Right atrium auricular region (tissue), 2 donors: ENCODE results near the gene DNAJB14. TPM values are rescaled to one million over a fixed set of nuclear protein-coding genes. Genes with fewer than 3 reads are reported as not detected.

Source experiments
- DNase-seq: peaks from one replicate; pipeline ENCODE4 v3.0.0-alpha.2; 2019; ENCODE audit warnings: low spot score
- H3K27ac ChIP-seq, 2 donors: fragments of 200-600 bp; sonication (generic); 1 replicate in 1 of 2; 2 replicates in 1 of 2; pipeline ENCODE4 v1.5.1; 2016 to 2019
- H3K27me3 ChIP-seq, 2 donors: fragments of 200-600 bp; sonication (generic); one replicate each; pipeline versions ENCODE4 v1.5.1 to v1.6.0; 2017 to 2019
- H3K36me3 ChIP-seq: fragments of 200-600 bp; sonication (generic); one replicate; pipeline ENCODE4 v1.5.1; 2016
- H3K4me1 ChIP-seq, 2 donors: fragments of 200-600 bp; sonication (generic); one replicate each; pipeline versions ENCODE4 v1.5.1 to v1.6.0; 2017 to 2019
- H3K4me3 ChIP-seq, 2 donors: fragments of 200-600 bp; sonication (generic); 1 replicate in 1 of 2; 2 replicates in 1 of 2; pipeline ENCODE4 v1.5.1; 2017 to 2019; ENCODE audit warnings: mild to moderate bottlenecking in 1 of 2, moderate library complexity in 1 of 2
- H3K9me3 ChIP-seq, 2 donors: fragments of 200-600 bp; sonication (generic); one replicate each; pipeline ENCODE4 v1.5.1; 2019
- total RNA-seq, 2 donors: library from RNA; depleted of rRNA; stranded (reverse); fragments of >200 nt; gene quantifications; one replicate each; pipeline ENCODE4 v1.1.0, GENCODE V29; 2016
- TF ChIP-seq, protein P1 (sequence below), 2 donors: fragments of 200-600 bp; sonication (generic); IDR thresholded peaks; one replicate each; pipeline ENCODE4 v1.5.1; 2019; ENCODE audit warnings: antibody characterized with exemption in 2 of 2

Gene DNAJB14
- total RNA-seq, 2 donors from 2014 or later = 13.9 to 15.1 TPM

- H3K9me3 ChIP-seq = no peaks in the 10 kb centered on the region
- H3K36me3 ChIP-seq = peaks cover 6% of the 10 kb centered on the region
- TF ChIP-seq, protein P1, sequence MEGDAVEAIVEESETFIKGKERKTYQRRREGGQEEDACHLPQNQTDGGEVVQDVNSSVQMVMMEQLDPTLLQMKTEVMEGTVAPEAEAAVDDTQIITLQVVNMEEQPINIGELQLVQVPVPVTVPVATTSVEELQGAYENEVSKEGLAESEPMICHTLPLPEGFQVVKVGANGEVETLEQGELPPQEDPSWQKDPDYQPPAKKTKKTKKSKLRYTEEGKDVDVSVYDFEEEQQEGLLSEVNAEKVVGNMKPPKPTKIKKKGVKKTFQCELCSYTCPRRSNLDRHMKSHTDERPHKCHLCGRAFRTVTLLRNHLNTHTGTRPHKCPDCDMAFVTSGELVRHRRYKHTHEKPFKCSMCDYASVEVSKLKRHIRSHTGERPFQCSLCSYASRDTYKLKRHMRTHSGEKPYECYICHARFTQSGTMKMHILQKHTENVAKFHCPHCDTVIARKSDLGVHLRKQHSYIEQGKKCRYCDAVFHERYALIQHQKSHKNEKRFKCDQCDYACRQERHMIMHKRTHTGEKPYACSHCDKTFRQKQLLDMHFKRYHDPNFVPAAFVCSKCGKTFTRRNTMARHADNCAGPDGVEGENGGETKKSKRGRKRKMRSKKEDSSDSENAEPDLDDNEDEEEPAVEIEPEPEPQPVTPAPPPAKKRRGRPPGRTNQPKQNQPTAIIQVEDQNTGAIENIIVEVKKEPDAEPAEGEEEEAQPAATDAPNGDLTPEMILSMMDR (IDR thresholded peaks at IDR 0.05) = no peak
- H3K4me1 ChIP-seq = peaks cover 0 to 39% of the 10 kb centered on the region in 2 donors
- no peaks in the 10 kb centered on the region for H3K27me3 ChIP-seq
- no peak for DNase-seq
- no peak overlapping the region for H3K27ac ChIP-seq
- no peak overlapping the region for H3K4me3 ChIP-seq
These were observed 55.1 kb downstream of the DNAJB14 start for GRCh38 chr4:99891351-99891750.

GRCh38 chr4:99887837-99888236 lies 58.6 kb downstream of the DNAJB14 start:
- H3K9me3 ChIP-seq = no peaks in the 10 kb centered on the region
- no peak for DNase-seq
- H3K36me3 ChIP-seq = peaks cover 31% of the 10 kb centered on the region
- no peaks in the 10 kb centered on the region for H3K27me3 ChIP-seq
- TF ChIP-seq, protein P1 (IDR thresholded peaks at IDR 0.05) = no peak
- H3K27ac ChIP-seq = no peak overlapping the region
- H3K4me1 ChIP-seq = peaks cover 0 to 25% of the 10 kb centered on the region in 2 donors
- H3K4me3 ChIP-seq = no peak overlapping the region

DNA sequence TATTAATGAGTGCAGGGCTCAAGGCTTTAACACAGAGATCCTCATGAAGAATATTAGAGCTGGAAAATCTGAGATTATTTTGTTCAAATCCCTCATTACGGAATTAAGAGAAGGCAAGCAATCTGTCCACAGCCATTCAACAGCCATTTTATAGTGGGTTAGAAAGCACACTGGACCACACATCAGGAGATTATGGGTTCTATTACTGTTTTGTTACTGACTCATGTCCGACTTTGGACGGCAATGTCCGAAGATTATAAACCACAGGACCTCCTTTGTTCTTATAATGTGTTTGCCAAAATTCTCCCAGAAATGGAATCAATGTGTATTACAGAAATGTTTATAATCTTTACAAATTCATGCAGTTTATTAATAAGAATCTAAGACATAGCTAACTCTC lies 60.3 kb downstream of the DNAJB14 start:
- no peak for DNase-seq
- Histone ChIP-seq H3K9me3 (no peaks in the 10 kb centered on the region), H3K27me3 (no peaks in the 10 kb centered on the region), H3K4me3 (no peak overlapping the region), H3K4me1 (peaks cover 0 to 12% of the 10 kb centered on the region in 2 donors), H3K36me3 (peaks cover 39% of the 10 kb centered on the region), H3K27ac (no peak overlapping the region)
- TF ChIP-seq, protein P1 (IDR thresholded peaks at IDR 0.05) = no peak

- Histone ChIP-seq H3K9me3 (no peaks in the 10 kb centered on the region), H3K27me3 (no peaks in the 10 kb centered on the region), H3K27ac (no peak overlapping the region), H3K4me3 (no peak overlapping the region), H3K36me3 (peaks cover 44% of the 10 kb centered on the region), H3K4me1 (peaks cover 0 to 7% of the 10 kb centered on the region in 2 donors)
- no peak for DNase-seq
- TF ChIP-seq, protein P1 (IDR thresholded peaks at IDR 0.05) = no peak
These were observed 60.7 kb downstream of the DNAJB14 start for GRCh38 chr4:99885687-99886086.

- TF ChIP-seq, protein P1 (IDR thresholded peaks at IDR 0.05) = peak in 1 of 2 donors; percentile 60
- Histone ChIP-seq H3K9me3 (no peaks in the 10 kb centered on the region), H3K27ac (no peak overlapping the region), H3K36me3 (peaks cover 49% of the 10 kb centered on the region), H3K4me3 (no peak overlapping the region), H3K4me1 (peaks cover 0 to 7% of the 10 kb centered on the region in 2 donors), H3K27me3 (no peaks in the 10 kb centered on the region)
- no peak for DNase-seq
These were observed 61.3 kb downstream of the DNAJB14 start for GRCh38 chr4:99885063-99885664.

DNA sequence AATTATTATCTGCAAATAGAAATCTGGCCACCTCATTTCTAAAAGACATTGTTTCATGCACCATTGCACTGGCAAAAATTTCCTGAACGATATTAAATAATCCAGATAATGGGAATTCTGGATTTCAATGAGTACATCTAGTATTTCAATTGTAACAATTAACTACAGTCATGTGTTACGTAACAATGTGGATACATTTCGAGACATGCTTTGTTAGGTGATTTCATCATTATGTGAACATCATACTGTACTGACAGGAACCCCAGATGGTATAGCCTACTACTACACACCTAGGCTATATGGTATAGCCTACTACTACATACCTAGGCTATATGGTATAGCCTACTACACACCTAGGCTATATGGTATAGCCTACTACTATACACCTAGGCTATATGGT lies 67.0 kb downstream of the DNAJB14 start:
- Histone ChIP-seq H3K4me1 (no peaks in the 10 kb centered on the region), H3K9me3 (no peaks in the 10 kb centered on the region), H3K4me3 (no peak overlapping the region), H3K27ac (no peak overlapping the region), H3K36me3 (peaks cover 55% of the 10 kb centered on the region), H3K27me3 (no peaks in the 10 kb centered on the region)
- TF ChIP-seq, protein P1 (IDR thresholded peaks at IDR 0.05) = no peak
- DNase-seq = no peak
